GM23248 (cell line): ENCODE measurements around the gene SLC37A3. TPM values are rescaled to one million over a fixed set of nuclear protein-coding genes. Genes with fewer than 3 reads are reported as not detected.

Source experiments
- DNase-seq: peaks from one replicate; pipeline ENCODE4 v3.0.0-alpha.2; 2015
- H2AFZ ChIP-seq: fragments of 200-600 bp; sonication (generic); 2 replicates; pipeline ENCODE4 v1.6.1; 2016; ENCODE audit warnings: antibody characterized with exemption
- H3F3A ChIP-seq: fragments of 200-600 bp; sonication (generic); 2 replicates; pipeline ENCODE4 v1.6.1; 2016; ENCODE audit warnings: mild to moderate bottlenecking, antibody characterized with exemption, mixed run types; ENCODE audit not compliant: insufficient read depth
- H3K27ac ChIP-seq: fragments of 200-600 bp; sonication (generic); 2 replicates; pipeline ENCODE4 v1.5.1; 2016; ENCODE audit warnings: mild to moderate bottlenecking
- H3K27me3 ChIP-seq: fragments of 200-600 bp; sonication (generic); replicated peaks from 2 replicates; pipeline ENCODE4 v1.6.1; 2016; ENCODE audit warnings: mild to moderate bottlenecking; ENCODE audit not compliant: insufficient read depth
- H3K36me3 ChIP-seq: fragments of 200-600 bp; sonication (generic); 2 replicates; pipeline ENCODE4 v1.6.1; 2016; ENCODE audit warnings: low read depth, mild to moderate bottlenecking
- H3K4me1 ChIP-seq: fragments of 200-600 bp; sonication (generic); 2 replicates; pipeline ENCODE4 v1.6.1; 2016; ENCODE audit warnings: mild to moderate bottlenecking; ENCODE audit not compliant: insufficient read depth
- H3K4me2 ChIP-seq: fragments of 200-600 bp; sonication (generic); one replicate; pipeline ENCODE4 v1.6.1; 2016; ENCODE audit warnings: mild to moderate bottlenecking; ENCODE audit not compliant: unreplicated experiment
- H3K4me3 ChIP-seq: fragments of 200-600 bp; sonication (generic); 2 replicates; pipeline ENCODE4 v1.5.1; 2016; ENCODE audit warnings: mild to moderate bottlenecking
- H3K79me2 ChIP-seq: fragments of 200-600 bp; sonication (generic); 2 replicates; pipeline ENCODE4 v1.6.1; 2016; ENCODE audit warnings: mild to moderate bottlenecking; ENCODE audit not compliant: insufficient read depth
- H3K9ac ChIP-seq: fragments of 200-600 bp; sonication (generic); 2 replicates; pipeline ENCODE4 v1.6.1; 2016; ENCODE audit warnings: mild to moderate bottlenecking
- H3K9me2 ChIP-seq: fragments of 200-600 bp; sonication (generic); 2 replicates; pipeline ENCODE4 v1.6.1; 2016; ENCODE audit warnings: mixed run types, mild to moderate bottlenecking, moderate library complexity; ENCODE audit not compliant: insufficient read depth
- H3K9me3 ChIP-seq: fragments of 200-600 bp; sonication (generic); one replicate; pipeline ENCODE4 v1.6.1; 2017; ENCODE audit warnings: low read depth
- H4K20me1 ChIP-seq: fragments of 200-600 bp; sonication (generic); 2 replicates; pipeline ENCODE4 v1.6.0; 2016; ENCODE audit not compliant: insufficient read depth
- EZH2 ChIP-seq: fragments of 200-600 bp; sonication (generic); IDR thresholded peaks from 2 replicates; pipeline ENCODE4 v1.6.1; 2018; ENCODE audit warnings: antibody characterized with exemption, mild to moderate bottlenecking; ENCODE audit not compliant: insufficient read depth, poor library complexity, severe bottlenecking
- EZH2phosphoT487 ChIP-seq: fragments of 200-600 bp; sonication (generic); IDR thresholded peaks from 2 replicates; pipeline ENCODE4 v1.6.1; 2018; ENCODE audit warnings: antibody characterized with exemption, moderate library complexity, mild to moderate bottlenecking, low read depth; ENCODE audit not compliant: insufficient read depth
- WGBS, 2 experiments: methylation state at CpG; one replicate each; pipeline ENCODE4 v1.1.6; 2015 to 2017; ENCODE audit warnings: low lambda C conversion rate in 2 of 2, low coverage in 1 of 2; ENCODE audit errors: missing lambda C conversion rate in 2 of 2; 5-methylcytosine and 5-hydroxymethylcytosine counted together
- in situ Hi-C: fragments of 300-500 bp; cut with MboI; formaldehyde crosslinking; loops from 2 replicates; pipeline ENCODE4 v1.15.0; 2020
- polyA plus RNA-seq: library from polyadenylated mRNA; unstranded; fragments of >200 nt; fragmentation: Nextera tagmentation; extraction: Ambion mirVana; gene quantifications from 2 replicates; pipeline ENCODE4 v1.2.1, GENCODE V29; 2016
- total RNA-seq: library from RNA; depleted of rRNA; stranded (reverse); fragments of >200 nt; shearing (Covaris generic); gene quantifications from 2 replicates; pipeline ENCODE4 v1.2.3, GENCODE V29; 2014

SLC37A3 gene
- total and polyA plus RNA-seq, 2 experiments from 2014 or later: 39.8 to 61.7 TPM

- H3K36me3 ChIP-seq: no peaks in the 10 kb centered on the region
- H4K20me1 ChIP-seq: peaks cover 38% of the 10 kb centered on the region
- no peak overlapping the region for H3K4me3 ChIP-seq
- WGBS, 2 experiments: 98 to 99% methylated on average over 12 of the region's 12 CpGs
- H2AFZ ChIP-seq: no peak overlapping the region
- H3K27ac ChIP-seq: no peak overlapping the region
- H3F3A ChIP-seq: peaks cover 11% of the 10 kb centered on the region; the same call in 1 of the 2 replicates
- no peak overlapping the region for H3K4me2 ChIP-seq
- H3K9me2 ChIP-seq: no peaks in the 10 kb centered on the region
- peaks cover 91% of the 10 kb centered on the region for H3K79me2 ChIP-seq
- H3K9ac ChIP-seq: no peak overlapping the region
- no peak for TF ChIP-seq EZH2phosphoT487
- TF ChIP-seq EZH2: no peak
- H3K27me3 ChIP-seq: no peaks in the 10 kb centered on the region
- no peaks in the 10 kb centered on the region for H3K9me3 ChIP-seq
- peaks cover 23% of the 10 kb centered on the region for H3K4me1 ChIP-seq
- DNase-seq: no peak
- in situ Hi-C loops: no loop called here
Observed at GRCh38 chr7:140393756-140394306, 4.5 kb downstream of the SLC37A3 start.

GRCh38 chr7:140391634-140392033 lies 6.7 kb downstream of the SLC37A3 start:
- Histone ChIP-seq H3K27ac (no peak overlapping the region), H3K79me2 (peaks cover 97% of the 10 kb centered on the region), H3K4me2 (no peak overlapping the region), H3K27me3 (no peaks in the 10 kb centered on the region), H3K4me3 (no peak overlapping the region), H3K36me3 (no peaks in the 10 kb centered on the region), H3F3A (0 out of 2 replicates have a peak, but pooled peaks cover 8% of the 10 kb centered on the region), H3K9ac (no peak overlapping the region), H3K4me1 (peaks cover 15% of the 10 kb centered on the region), H3K9me2 (no peaks in the 10 kb centered on the region), H2AFZ (no peak overlapping the region), H3K9me3 (no peaks in the 10 kb centered on the region), H4K20me1 (peaks cover 38% of the 10 kb centered on the region)
- no peak for DNase-seq
- WGBS, 2 experiments: 94 to 95% methylated on average over 1 of the region's 1 CpG
- in situ Hi-C loops: no loop called here
- TF ChIP-seq EZH2: no peak
- no peak for TF ChIP-seq EZH2phosphoT487

DNA sequence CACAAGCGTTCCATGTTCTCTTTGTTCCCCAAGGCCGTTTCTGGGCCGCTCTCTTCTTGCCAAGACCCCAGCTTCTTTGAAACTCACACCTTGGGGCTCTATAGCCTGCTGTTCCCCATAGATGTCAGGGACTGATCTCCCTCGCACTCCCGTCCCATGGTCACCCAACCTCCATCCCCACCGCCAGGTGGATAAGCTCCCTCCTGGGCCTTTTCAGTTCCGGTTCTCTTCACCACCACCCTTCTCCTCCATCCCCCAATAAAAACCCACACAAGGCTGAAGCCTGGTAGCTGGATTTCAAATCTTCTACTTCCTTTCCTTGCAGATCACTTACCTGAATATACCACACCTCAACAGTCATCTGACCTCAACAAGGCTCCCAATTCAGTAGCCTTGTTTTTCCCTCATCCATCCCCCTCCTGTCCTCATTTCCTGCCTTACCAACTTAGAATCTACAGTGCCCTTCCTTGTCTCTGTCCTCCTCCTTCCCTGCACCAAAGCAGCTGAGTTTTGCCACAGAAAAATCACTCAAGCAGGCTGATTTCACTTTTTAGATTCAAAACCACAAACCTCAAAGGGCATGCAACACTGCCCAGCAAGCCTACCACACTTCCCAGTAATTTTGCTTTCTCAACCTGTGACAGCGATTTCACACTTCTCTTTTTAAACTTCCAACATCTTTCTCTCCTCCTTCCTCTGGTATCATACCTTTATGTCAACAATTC lies 7.7 kb downstream of the SLC37A3 start:
- peak; percentile 34 for DNase-seq
- 96 to 98% methylated on average over 8 of the region's 8 CpGs for WGBS, 2 experiments
- peaks cover 97% of the 10 kb centered on the region for H3K79me2 ChIP-seq
- H3K36me3 ChIP-seq: no peaks in the 10 kb centered on the region
- H3K27ac ChIP-seq: no peak overlapping the region
- H3F3A ChIP-seq: 0 out of 2 replicates have a peak, but pooled peaks cover 8% of the 10 kb centered on the region
- H3K9me3 ChIP-seq: no peaks in the 10 kb centered on the region
- H4K20me1 ChIP-seq: peaks cover 31% of the 10 kb centered on the region
- no peak overlapping the region for H2AFZ ChIP-seq
- no peak overlapping the region; the same call in 1 of the 2 replicates for H3K9ac ChIP-seq
- H3K4me2 ChIP-seq: no peak overlapping the region
- TF ChIP-seq EZH2phosphoT487 (no peak), EZH2 (no peak)
- in situ Hi-C loops: no loop called here
- H3K27me3 ChIP-seq: no peaks in the 10 kb centered on the region
- H3K4me1 ChIP-seq: peaks cover 6% of the 10 kb centered on the region; the same call in 1 of the 2 replicates
- no peaks in the 10 kb centered on the region for H3K9me2 ChIP-seq
- H3K4me3 ChIP-seq: no peak overlapping the region

GRCh38 chr7:140390034-140390433 lies 8.3 kb downstream of the SLC37A3 start:
- no peak for DNase-seq
- in situ Hi-C loops: no loop called here
- Histone ChIP-seq H3K9me2 (no peaks in the 10 kb centered on the region), H3K4me3 (no peak overlapping the region), H3F3A (0 out of 2 replicates have a peak, but pooled peaks cover 8% of the 10 kb centered on the region), H3K79me2 (peaks cover 97% of the 10 kb centered on the region), H3K27ac (no peak overlapping the region), H3K9me3 (no peaks in the 10 kb centered on the region), H3K4me1 (peaks cover 6% of the 10 kb centered on the region; the same call in 1 of the 2 replicates), H2AFZ (no peak overlapping the region), H3K27me3 (no peaks in the 10 kb centered on the region), H4K20me1 (peaks cover 30% of the 10 kb centered on the region), H3K9ac (no peak overlapping the region), H3K4me2 (no peak overlapping the region), H3K36me3 (no peaks in the 10 kb centered on the region)
- WGBS, 2 experiments: 98 to 99% methylated on average over 4 of the region's 4 CpGs
- TF ChIP-seq EZH2phosphoT487: no peak
- TF ChIP-seq EZH2: no peak
